K562 (cell line): ENCODE data around the gene VN1R2.
"Not testable (repeated sequence)": the region's sequence is repeated elsewhere in the genome, so short reads cannot be mapped to it uniquely, and the experiment has no call there.

Experiments used
- CREM ChIP-seq: IDR thresholded peaks from 2 replicates; pipeline ENCODE4 v1.6.1; 2014; ENCODE audit warnings: antibody characterized with exemption, low read depth
- EGR1 ChIP-seq: fragments of 450-650 bp; conservative IDR thresholded peaks from 2 replicates; pipeline ENCODE4 v1.6.1; 2017; ENCODE audit warnings: mild to moderate bottlenecking
- EZH2 ChIP-seq: IDR thresholded peaks from 2 replicates; pipeline ENCODE4 v1.6.1; 2012; ENCODE audit warnings: low read depth, mild to moderate bottlenecking, inconsistent platforms, low read length, borderline replicate concordance
- FOXP4 ChIP-seq: sonication (generic); formaldehyde crosslinking; IDR thresholded peaks from 2 replicates; pipeline ENCODE4 v1.8.0; 2022; ENCODE audit warnings: mild to moderate bottlenecking, missing genetic modification reagents, borderline replicate concordance
- GABPB2 ChIP-seq: fragments of 250-450 bp; sonication (Bioruptor Pico); conservative IDR thresholded peaks from 2 replicates; pipeline ENCODE4 v1.5.1; 2021; ENCODE audit warnings: mild to moderate bottlenecking
- KAT7 ChIP-seq: sonication (generic); formaldehyde crosslinking; IDR thresholded peaks from 2 replicates; pipeline ENCODE4 v1.8.0; 2022; ENCODE audit warnings: missing genetic modification reagents, mild to moderate bottlenecking, borderline replicate concordance
- KLF10 ChIP-seq: fragments of 250-450 bp; sonication (Bioruptor Pico); IDR thresholded peaks from 2 replicates; pipeline ENCODE4 v1.6.1; 2021; ENCODE audit warnings: matching md5 sums
- MAFF ChIP-seq: IDR thresholded peaks from 2 replicates; pipeline ENCODE4 v1.6.1; 2012; ENCODE audit warnings: low read length, improper control_type of control experiment
- PKNOX1 ChIP-seq: fragments of 450-650 bp; IDR thresholded peaks from 2 replicates; pipeline ENCODE4 v1.6.1; 2016
- POLR3A ChIP-seq: IDR thresholded peaks from 2 replicates; pipeline ENCODE4 v1.6.1; 2011; ENCODE audit warnings: borderline replicate concordance, mild to moderate bottlenecking, moderate library complexity; ENCODE audit not compliant: insufficient read length, insufficient read depth; ENCODE audit errors: extremely low read depth
- SRSF1 ChIP-seq: fragments of 200-400 bp; formaldehyde crosslinking; IDR thresholded peaks from 2 replicates; pipeline ENCODE4 v1.6.1; 2017; ENCODE audit warnings: mild to moderate bottlenecking, low read depth, low read length, moderate library complexity
- YY1 ChIP-seq, 3 experiments: IDR thresholded peaks; 2 replicates each; pipeline ENCODE4 v1.6.1; 2011; ENCODE audit warnings: low read length in 2 of 3, mild to moderate bottlenecking in 2 of 3, moderate library complexity in 2 of 3, borderline replicate concordance in 1 of 3, control low read depth in 1 of 3, low read depth in 1 of 3; ENCODE audit not compliant: insufficient read depth in 3 of 3, insufficient replicate concordance in 2 of 3, control insufficient read depth in 1 of 3, insufficient read length in 1 of 3; ENCODE audit errors: extremely low read depth in 1 of 3

- TF ChIP-seq MAFF; KAT7 (CRISPR knock-in tag); YY1 (IDR thresholded peaks at IDR 0.05; ENCODE audit: borderline replicate concordance in 1 of 3, control insufficient read depth in 1 of 3, extremely low read depth in 1 of 3, insufficient read depth in 3 of 3, insufficient read length in 1 of 3, insufficient replicate concordance in 2 of 3, low read depth in 1 of 3, low read length in 2 of 3); FOXP4; EGR1; SRSF1; GABPB2 (CRISPR knock-in tag); EZH2; POLR3A; CREM; KLF10; PKNOX1: not testable (repeated sequence)
Observed at GRCh38 chr19:53281947-53282346, 23.9 kb downstream of the VN1R2 start.
